GM19328 (cell line): ENCODE measurements around the gene NFXL1.
A peak's percentile ranks its signal among the peaks of the same experiment; 100 is the strongest.
"Not testable (repeated sequence)": the region's sequence is repeated elsewhere in the genome, so short reads cannot be mapped to it uniquely, and the experiment has no call there.

Experiments used
- ATAC-seq: cut with Tn5 transposase; IDR thresholded peaks from one replicate; pipeline ENCODE4 v1.9.1; 2021; ENCODE audit warnings: mild to moderate bottlenecking, moderate library complexity; ENCODE audit not compliant: unreplicated experiment

NFXL1 gene

GRCh38 chr4:47914220-47914925 is at the start of gene NFXL1:
Gene NFXL1, minus strand, starts transcription at chr4:47914583. Its CDS starts 380 bp downstream, at chr4:47914203.
- ATAC-seq: peak; percentile 97

- no peak for ATAC-seq
Observed at GRCh38 chr4:47954677-47955076, 40.3 kb upstream of the NFXL1 start.

- ATAC-seq: no peak
Observed at GRCh38 chr4:47954245-47954644, 39.9 kb upstream of the NFXL1 start.

GRCh38 chr4:47945930-47946726 is 31.7 kb upstream of the NFXL1 start:
- no peak for ATAC-seq

GRCh38 chr4:47942081-47942819 is 27.9 kb upstream of the NFXL1 start:
- ATAC-seq: no peak

- ATAC-seq: no peak
Observed at GRCh38 chr4:47939456-47939855, 25.1 kb upstream of the NFXL1 start.

GRCh38 chr4:47936336-47936735 is 22.0 kb upstream of the NFXL1 start:
- ATAC-seq: no peak

GRCh38 chr4:47933840-47934239 is 19.5 kb upstream of the NFXL1 start:
- ATAC-seq: no peak

- no peak for ATAC-seq
Observed at GRCh38 chr4:47930971-47931804, 16.8 kb upstream of the NFXL1 start.

GRCh38 chr4:47929682-47930201 is 15.4 kb upstream of the NFXL1 start:
- ATAC-seq: no peak

GRCh38 chr4:47926667-47927258 is 12.4 kb upstream of the NFXL1 start:
- peak; percentile 96 for ATAC-seq

GRCh38 chr4:47923261-47923608 is 8.9 kb upstream of the NFXL1 start:
- ATAC-seq: not testable (repeated sequence)

- ATAC-seq: not testable (repeated sequence)
Observed at GRCh38 chr4:47922436-47923260, 8.3 kb upstream of the NFXL1 start.

GRCh38 chr4:47917163-47917562 is 2.8 kb upstream of the NFXL1 start:
- not testable (repeated sequence) for ATAC-seq

GRCh38 chr4:47915378-47915777 is 995 bp upstream of the NFXL1 start:
- no peak for ATAC-seq

- peak; percentile 27 for ATAC-seq
Observed at GRCh38 chr4:47914926-47915237, 499 bp upstream of the NFXL1 start.

GRCh38 chr4:47913861-47914219 is 543 bp downstream of the NFXL1 start:
- ATAC-seq: peak; percentile 11

GRCh38 chr4:47913330-47913729 is 1.1 kb downstream of the NFXL1 start:
- no peak for ATAC-seq

GRCh38 chr4:47907089-47907646 is 7.2 kb downstream of the NFXL1 start:
- ATAC-seq: no peak
